Motor neuron (in vitro differentiated cells): ENCODE results near the gene GUCY2F. TPM values are rescaled to one million over a fixed set of nuclear protein-coding genes. Genes with fewer than 3 reads are reported as not detected.

Source experiments
- ATAC-seq, 8 experiments: fragments of 200-7000 bp; cut with Tn5 transposase; replicated peaks in 6 of 8; 2 replicates each; pipeline ENCODE4 v1.8.0; 2021; ENCODE audit warnings: mild to moderate bottlenecking in 8 of 8, moderate library complexity in 8 of 8
- H3K27ac ChIP-seq, 2 donors: fragments of 250-450 bp; sonication (Bioruptor Pico); 2 replicates each; pipeline ENCODE4 v1.9.0; 2021; ENCODE audit warnings: antibody characterized with exemption in 2 of 2, mild to moderate bottlenecking in 2 of 2, moderate library complexity in 1 of 2
- H3K4me1 ChIP-seq, 2 donors: fragments of 250-450 bp; sonication (Bioruptor Pico); replicated peaks in 1 of 2; 2 replicates each; pipeline ENCODE4 v1.6.1; 2021; ENCODE audit warnings: antibody characterized with exemption in 2 of 2, mild to moderate bottlenecking in 2 of 2, moderate library complexity in 1 of 2
- H3K4me3 ChIP-seq, 5 donors: fragments of 250-450 bp; sonication (Bioruptor Pico); 2 replicates each; pipeline ENCODE4 v1.9.0; 2021; ENCODE audit warnings: antibody characterized with exemption in 5 of 5, mild to moderate bottlenecking in 5 of 5, moderate library complexity in 4 of 5
- WGBS, 10 experiments: fragments of 450-650 bp; shearing (Covaris generic); methylation state at CpG; one replicate each; pipeline ENCODE4 v1.0.0; 2022; 5-methylcytosine and 5-hydroxymethylcytosine counted together
- in situ Hi-C, 9 experiments: fragments of 400-800 bp; cut with MboI; loops; one replicate each; pipeline ENCODE4 v1.15.0; 2021; ENCODE audit warnings: low sequenced_read_pairs in 9 of 9, low pct_unique_long_range_greater_than_20kb in 2 of 9; ENCODE audit not compliant: unreplicated experiment in 9 of 9
- total RNA-seq, 8 experiments: library from RNA; unstranded; fragments of 300-600 nt; gene quantifications; 2 replicates each; pipeline versions ENCODE4 v1.2.3 to v1.2.4, GENCODE V29; 2022

Gene GUCY2F
- total RNA-seq, 8 experiments from 2014 or later = 0.05 to 0.50 (median 0.17) TPM; not detected in 4

DNA sequence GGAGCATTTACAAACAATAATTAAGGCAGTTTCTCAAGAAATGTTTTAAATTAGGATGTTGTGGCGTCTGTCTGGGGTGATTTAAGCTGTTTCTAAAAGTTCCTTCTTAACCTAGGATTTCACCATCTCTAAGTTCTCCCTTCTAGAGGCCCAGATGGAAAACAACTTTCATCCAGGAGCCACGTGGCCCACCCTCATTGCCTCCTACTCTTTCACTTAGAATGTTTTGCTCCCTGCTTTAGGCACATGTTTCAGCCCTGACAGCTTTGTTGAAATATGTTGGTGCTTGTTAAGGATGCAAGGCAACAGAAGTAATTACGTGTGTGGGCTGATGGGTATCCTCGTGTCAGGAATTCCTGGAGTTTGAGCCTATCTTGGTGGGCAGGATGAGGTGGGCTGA, 131.3 kb downstream of the GUCY2F start:
- no peak for ATAC-seq
- no peak overlapping the region for H3K27ac ChIP-seq

DNA sequence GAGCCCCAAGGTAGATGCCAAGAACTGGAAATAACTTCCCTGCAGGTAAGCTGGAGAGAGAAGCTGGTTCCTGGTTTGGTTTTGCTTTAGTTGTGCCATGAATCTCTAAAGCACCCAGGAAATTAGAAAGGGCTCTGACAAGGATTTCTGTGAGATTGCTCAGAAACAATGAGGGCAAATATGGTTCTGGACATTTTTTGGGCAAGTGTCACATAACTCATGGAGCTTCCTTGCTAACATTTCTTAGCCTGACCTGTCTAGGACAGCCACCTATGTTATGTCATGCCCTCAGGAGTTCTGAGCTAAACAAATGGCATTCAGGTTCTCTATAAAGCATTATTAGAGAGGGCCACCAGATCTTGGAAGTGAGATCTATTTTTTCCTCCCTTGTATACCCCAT, 131.8 kb downstream of the GUCY2F start:
- H3K27ac ChIP-seq = no peak overlapping the region
- H3K4me1 ChIP-seq = no peaks in the 10 kb centered on the region
- H3K4me3 ChIP-seq = no peak overlapping the region
- ATAC-seq = no peak
- in situ Hi-C loops = no loop called here

More for the DNA sequence above, 131.3 kb downstream of the GUCY2F start:
- Histone ChIP-seq H3K4me1 (no peaks in the 10 kb centered on the region), H3K4me3 (no peak overlapping the region)
- in situ Hi-C loops = no loop called here
- WGBS, 10 experiments = 17 to 80% (median 40%) methylated on average over 1 to 2 of the region's 4 CpGs; no CpG with 5 or more reads in 7 of the 10 experiments

DNA sequence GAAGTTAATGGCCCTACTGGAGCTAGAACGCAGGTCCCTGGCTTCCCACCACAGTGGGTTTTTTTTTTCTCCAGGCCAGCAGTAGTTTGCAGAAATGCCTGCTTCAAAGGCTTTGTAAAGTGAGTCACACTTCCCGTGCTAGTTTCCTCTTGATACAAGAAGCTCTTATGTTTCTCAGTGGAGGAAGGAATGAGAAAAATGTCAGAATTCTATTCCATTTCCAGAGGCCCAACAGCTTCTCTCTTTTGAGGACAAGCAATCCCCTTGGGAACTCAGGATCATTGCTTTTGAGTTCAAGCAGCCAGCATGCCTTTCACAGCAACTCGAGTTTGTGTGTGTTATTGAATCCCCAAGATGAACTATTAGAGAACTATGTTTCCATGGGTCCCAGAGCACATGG, 134.3 kb downstream of the GUCY2F start:
- Histone ChIP-seq H3K27ac (no peak overlapping the region), H3K4me1 (no peaks in the 10 kb centered on the region), H3K4me3 (no peak overlapping the region)
- peak in 1 of 8 experiments; percentile 41 for ATAC-seq
- 0 to 31% (median 22%) methylated on average over 1 to 3 of the region's 3 CpGs; no CpG with 5 or more reads in 6 of the 10 experiments for WGBS, 10 experiments
- in situ Hi-C loops = no loop called here

DNA sequence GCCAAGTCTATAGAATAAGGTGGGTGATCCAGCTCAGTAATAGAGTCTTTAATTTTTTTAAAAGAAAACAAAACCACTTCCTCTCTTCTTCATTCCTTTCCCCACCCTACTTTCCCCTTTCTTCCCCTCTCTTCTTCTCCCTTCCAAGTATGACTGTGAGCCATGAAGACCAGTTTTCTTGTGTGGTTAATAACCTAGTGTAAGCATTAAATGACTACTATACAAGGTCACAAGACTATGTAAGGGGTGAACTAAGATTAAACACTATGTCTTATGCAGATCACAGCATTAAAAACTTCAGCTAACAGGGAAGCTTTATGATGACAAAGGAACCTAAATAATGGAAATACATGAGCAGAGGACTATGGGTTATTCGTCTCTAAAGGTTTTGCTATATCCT, 135.4 kb downstream of the GUCY2F start:
- no peak overlapping the region for H3K4me3 ChIP-seq
- ATAC-seq = no peak
- H3K27ac ChIP-seq = no peak overlapping the region
- no peaks in the 10 kb centered on the region for H3K4me1 ChIP-seq
- in situ Hi-C loops = no loop called here
- WGBS, 10 experiments = 33% methylated on average over 1 of the region's 1 CpG; no CpG with 5 or more reads in 9 of the 10 experiments

DNA sequence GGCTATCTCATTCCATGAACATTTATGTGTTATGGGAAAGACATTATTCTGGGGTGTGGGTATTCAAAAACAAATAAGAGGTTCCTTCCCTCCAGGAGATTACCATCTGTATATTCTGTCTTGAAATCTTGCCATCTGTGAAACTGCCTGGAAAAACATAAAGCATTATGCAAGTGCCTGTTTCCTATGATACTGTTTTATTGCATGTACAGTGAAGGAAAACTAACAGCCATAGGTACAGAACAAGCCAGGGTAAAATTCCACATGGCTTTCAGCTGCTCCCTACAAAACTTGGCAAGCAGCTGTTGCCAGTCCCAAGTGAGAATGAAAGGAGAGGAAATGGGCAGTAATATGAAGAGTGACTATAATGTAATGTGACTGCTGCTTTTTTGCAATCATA, 136.0 kb downstream of the GUCY2F start:
- ATAC-seq = no peak
- Histone ChIP-seq H3K27ac (no peak overlapping the region), H3K4me1 (no peaks in the 10 kb centered on the region), H3K4me3 (no peak overlapping the region)
- in situ Hi-C loops = no loop called here

DNA sequence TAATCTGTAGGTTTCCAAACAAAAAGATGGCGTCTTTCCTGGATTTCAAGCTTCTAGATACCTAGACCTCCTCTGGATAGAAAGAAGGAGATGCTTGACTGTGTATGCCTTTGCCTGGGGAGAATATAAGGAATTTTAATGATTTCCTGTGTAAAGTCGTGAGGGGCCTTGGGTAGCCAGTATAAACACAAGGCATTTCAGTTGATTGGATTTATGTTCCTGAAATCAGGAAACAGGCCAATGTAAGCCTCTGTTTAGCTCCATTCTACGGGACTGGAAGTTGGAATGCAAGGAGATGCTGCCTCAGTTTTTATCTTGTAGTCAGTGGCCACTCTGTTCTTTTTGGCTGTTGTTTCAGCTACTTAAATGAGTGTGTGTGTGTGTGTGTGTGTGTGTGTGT, 137.2 kb downstream of the GUCY2F start:
- in situ Hi-C loops = no loop called here
- no peak for ATAC-seq
- Histone ChIP-seq H3K27ac (no peak overlapping the region), H3K4me1 (no peaks in the 10 kb centered on the region), H3K4me3 (no peak overlapping the region)
- WGBS, 10 experiments = 0 to 67% (median 34%) methylated on average over 1 to 3 of the region's 3 CpGs; no CpG with 5 or more reads in 7 of the 10 experiments

DNA sequence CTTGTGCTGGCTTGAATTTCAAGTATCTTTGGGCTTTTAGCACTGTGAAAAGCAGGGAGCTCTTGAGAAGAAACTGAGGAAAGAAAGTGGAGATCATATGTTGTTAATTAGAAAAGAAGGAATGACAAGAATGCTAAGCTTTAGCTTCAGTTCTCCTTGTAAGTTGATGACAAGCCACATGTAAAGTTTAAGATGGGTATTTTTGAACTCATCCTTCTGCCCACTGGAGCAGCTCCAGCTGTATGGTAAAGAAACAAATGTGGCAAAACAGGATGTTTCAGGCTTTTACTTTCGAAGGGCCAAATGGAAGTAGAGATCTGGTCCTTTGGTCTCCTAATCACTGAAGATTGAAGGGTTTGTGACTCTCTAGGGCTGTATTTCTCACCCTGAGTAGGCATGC, 137.8 kb downstream of the GUCY2F start:
- H3K4me3 ChIP-seq = no peak overlapping the region
- H3K27ac ChIP-seq = no peak overlapping the region
- no peak for ATAC-seq
- 17 to 100% (median 50%) methylated on average over 1 of the region's 1 CpG; no CpG with 5 or more reads in 7 of the 10 experiments for WGBS, 10 experiments
- no peaks in the 10 kb centered on the region for H3K4me1 ChIP-seq
- in situ Hi-C loops = no loop called here

DNA sequence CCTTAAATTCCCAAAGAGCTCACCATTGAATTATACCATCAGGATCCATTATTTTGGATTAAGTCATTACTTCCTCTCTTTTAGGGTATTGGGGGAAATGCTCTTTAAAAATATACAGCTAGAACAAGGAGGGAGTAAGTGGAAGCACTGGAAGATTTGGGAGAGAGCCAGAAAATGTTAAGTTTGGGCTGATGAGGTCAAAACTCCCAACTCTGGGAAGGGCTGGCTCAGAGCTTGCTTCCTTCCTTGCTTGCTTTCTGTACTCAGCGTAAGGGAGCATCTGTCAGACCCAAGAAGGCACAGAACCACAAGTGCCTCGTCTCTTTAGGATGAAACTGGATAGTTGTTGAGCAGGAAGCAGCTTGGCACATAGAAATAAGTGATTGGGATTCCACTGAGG, 138.2 kb downstream of the GUCY2F start:
- in situ Hi-C loops = no loop called here
- H3K4me3 ChIP-seq = no peak overlapping the region
- H3K4me1 ChIP-seq = no peaks in the 10 kb centered on the region
- ATAC-seq = no peak
- WGBS, 10 experiments = 7 to 14% methylated on average over 2 of the region's 2 CpGs; no CpG with 5 or more reads in 8 of the 10 experiments
- H3K27ac ChIP-seq = no peak overlapping the region

DNA sequence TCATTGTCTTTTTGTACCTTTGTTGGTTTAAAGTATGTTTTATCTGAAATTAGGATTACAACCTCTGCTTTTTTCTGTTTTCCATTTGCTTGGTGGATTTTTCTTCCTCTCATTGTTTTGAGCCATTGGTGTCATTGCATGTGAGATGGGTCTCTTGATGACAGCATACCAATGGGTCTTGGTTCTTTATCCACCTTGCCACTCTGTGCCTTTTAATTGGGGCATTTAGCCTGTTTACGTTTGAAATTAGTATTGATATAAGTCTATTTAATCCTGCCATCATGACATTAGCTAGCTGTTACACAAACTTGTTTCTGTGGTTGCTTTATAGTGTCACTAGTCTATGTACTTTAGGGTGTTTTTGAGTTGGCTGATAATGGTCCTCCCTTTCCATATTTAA, 145.7 kb downstream of the GUCY2F start:
- ATAC-seq = no peak
- Histone ChIP-seq H3K27ac (no peak overlapping the region), H3K4me1 (no peaks in the 10 kb centered on the region), H3K4me3 (no peak overlapping the region)
- in situ Hi-C loops = no loop called here
- WGBS, 10 experiments = 17 to 29% methylated on average over 1 of the region's 1 CpG; no CpG with 5 or more reads in 8 of the 10 experiments

DNA sequence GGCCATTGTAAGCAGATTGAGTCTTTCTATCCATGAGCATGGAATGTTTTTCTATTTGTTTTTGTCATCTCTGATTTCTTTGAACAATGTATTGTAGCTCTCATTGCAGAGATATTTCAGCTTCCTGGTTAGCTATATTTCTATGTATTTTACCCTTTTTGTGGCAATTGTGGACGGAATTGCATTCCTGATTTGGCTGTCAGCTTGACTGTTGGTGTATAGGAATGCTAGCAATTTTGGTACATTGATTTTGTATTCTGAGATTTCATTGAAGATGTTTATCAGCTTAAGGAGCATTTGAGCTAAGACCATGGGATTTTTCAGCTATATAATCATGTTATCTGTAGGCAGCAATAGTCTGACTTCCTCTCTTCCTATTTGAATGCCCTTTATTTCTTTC, 154.6 kb downstream of the GUCY2F start:
- WGBS, 10 experiments = 0 to 60% methylated on average over 1 of the region's 1 CpG; no CpG with 5 or more reads in 8 of the 10 experiments
- no peak for ATAC-seq
- in situ Hi-C loops = no loop called here
- no peak overlapping the region for H3K27ac ChIP-seq
- no peak overlapping the region for H3K4me3 ChIP-seq
- no peaks in the 10 kb centered on the region for H3K4me1 ChIP-seq

Other genes with a start within 250 kb of the GUCY2F start
- 10 to 100 TPM in 1 of 8 experiments, 1 to 10 TPM in 7; 4.0 to 17.4 (median 7.7) TPM for gene NXT2, start 54.8 kb upstream of the GUCY2F start, total RNA-seq
- gene KCNE5, start 143.1 kb upstream of the GUCY2F start, total RNA-seq = under 1 TPM in 4 of 8 experiments, not detected in 4; 0.29 to 0.62 (median 0.35) TPM